Astrocyte of the spinal cord (primary cell): Measurements from ENCODE around the gene DMRTA2.

Source experiments
- DNase-seq: peaks from one replicate; pipeline ENCODE4 v3.0.0; 2011; ENCODE audit warnings: low read depth, low spot score
- H3K4me3 ChIP-seq: 2 replicates; pipeline ENCODE4 v1.5.1; 2011; ENCODE audit warnings: low read depth, mild to moderate bottlenecking, low read length, moderate library complexity
- CTCF ChIP-seq: IDR thresholded peaks from 2 replicates; pipeline ENCODE4 v1.5.1; 2012; ENCODE audit warnings: low read depth, mild to moderate bottlenecking, low read length, inconsistent platforms
- in situ Hi-C: cut with HindIII; loops from 2 replicates; pipeline ENCODE4 v1.10.0; 2017; ENCODE audit warnings: low sequenced_read_pairs

The DMRTA2 gene

GRCh38 chr1:50430010-50430405 is 6.8 kb upstream of the DMRTA2 start:
- no peak for TF ChIP-seq CTCF
- H3K4me3 ChIP-seq = no peak overlapping the region
- DNase-seq = no peak
- in situ Hi-C loops = no loop called here

DNA sequence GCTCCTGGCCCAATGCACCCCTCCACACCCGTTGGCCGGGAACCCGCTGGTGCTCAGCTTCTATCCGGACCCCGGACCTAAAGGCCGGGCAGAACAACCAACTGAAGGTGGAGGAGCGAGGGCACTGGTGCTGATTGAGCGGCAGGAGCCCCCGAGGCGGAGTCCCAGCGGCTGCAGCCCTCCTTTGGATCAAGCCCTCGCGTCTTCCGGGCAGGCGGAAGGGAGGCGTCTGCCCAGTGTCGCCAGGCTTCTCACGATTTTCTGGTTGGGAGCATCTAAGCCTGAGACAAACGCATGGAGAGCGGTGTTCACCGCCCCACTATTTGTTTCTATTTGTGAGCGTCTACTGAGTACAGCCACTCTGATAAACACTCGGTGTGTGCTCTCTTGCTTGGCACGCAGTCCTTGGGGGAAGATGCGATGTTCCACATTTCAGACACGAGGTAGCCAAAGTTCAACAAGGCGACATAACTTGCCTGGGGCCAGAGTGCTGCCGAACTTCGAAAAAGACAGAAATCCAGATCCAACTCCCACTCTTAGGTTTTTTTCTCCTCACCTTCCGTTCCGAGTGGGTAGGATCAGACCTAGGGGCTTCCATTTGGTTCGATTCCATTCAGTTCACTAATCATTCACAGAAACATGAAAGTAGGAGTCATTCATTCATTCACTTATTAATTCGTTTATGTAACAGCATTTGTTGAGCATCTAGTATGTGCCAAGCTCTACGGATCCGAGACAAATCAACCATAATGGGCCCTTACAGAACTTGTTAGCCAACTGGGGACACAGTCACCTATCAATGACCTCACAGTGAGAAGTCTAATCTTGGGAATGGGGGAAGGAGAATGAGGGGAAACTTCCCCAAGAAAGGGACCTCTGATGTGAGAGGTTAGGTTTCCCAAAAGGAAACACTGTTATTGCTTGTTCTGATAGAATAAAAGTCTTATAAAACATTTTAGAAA is 4.9 kb upstream of the DMRTA2 start:
- in situ Hi-C loops = no loop called here
- no peak for TF ChIP-seq CTCF
- no peak overlapping the region for H3K4me3 ChIP-seq
- DNase-seq = no peak

- no peak for TF ChIP-seq CTCF
- H3K4me3 ChIP-seq = no peak overlapping the region
- no peak for DNase-seq
- in situ Hi-C loops = no loop called here
Measured at GRCh38 chr1:50427086-50427817, 4.0 kb upstream of the DMRTA2 start.

DNA sequence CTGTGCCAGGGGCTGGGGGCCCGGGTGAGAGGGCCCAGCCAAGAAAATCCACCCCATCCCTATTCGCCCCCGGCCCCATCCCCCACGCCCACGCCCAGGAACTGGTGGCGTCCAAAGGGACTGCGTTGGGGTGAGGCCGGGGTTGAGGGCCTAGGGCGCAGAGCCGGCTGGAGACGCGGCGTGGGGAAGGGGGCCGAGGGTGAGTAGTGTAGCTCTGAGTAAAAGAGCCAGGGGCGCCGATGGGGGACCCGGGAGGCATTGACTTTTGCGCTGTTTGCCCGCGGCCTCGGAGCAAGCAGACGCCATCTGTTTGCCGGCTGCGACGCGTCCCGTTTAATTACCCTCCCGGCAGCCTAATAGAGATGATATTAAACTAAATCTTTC is 3.5 kb upstream of the DMRTA2 start:
- no peak for TF ChIP-seq CTCF
- DNase-seq = no peak
- no peak overlapping the region for H3K4me3 ChIP-seq
- in situ Hi-C loops = no loop called here

DNA sequence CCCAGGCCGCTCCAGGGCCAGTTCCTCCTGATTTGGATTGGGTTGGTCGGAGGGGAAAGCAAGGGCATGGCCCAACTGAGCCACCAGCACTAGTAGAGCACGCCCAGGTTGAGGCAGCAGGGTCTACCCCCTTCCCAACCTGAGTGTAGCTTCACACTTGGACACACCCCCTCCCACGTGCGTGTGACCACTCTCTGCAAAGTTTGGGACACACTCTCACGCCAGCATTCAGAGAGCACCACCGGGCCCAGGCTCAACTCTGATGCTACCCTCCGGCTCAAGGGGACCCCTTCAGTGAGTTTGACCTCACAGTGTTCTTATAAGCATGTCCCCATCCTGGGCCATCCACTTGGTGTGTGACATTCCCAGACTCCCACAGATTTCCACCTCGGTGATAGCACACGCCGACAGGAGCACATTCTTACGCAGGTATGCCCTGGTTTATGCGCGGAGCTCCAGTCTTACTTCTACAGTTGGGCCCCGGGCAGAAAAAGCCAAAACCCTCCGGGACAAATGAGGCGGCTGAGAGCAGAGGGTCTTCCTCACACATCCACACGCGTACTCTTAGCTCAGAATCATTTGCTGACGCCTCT is 3.0 kb upstream of the DMRTA2 start:
- in situ Hi-C loops = no loop called here
- TF ChIP-seq CTCF = no peak

GRCh38 chr1:50425376-50426107 is 2.3 kb upstream of the DMRTA2 start:
- in situ Hi-C loops = no loop called here
- no peak overlapping the region for H3K4me3 ChIP-seq
- TF ChIP-seq CTCF = no peak
- no peak for DNase-seq

More for the DNA sequence above, 3.0 kb upstream of the DMRTA2 start:
- DNase-seq = no peak
- H3K4me3 ChIP-seq = no peak overlapping the region
